Right lung (tissue), 10 donors: ENCODE measurements around the gene IGBP1. TPM values are rescaled to one million over a fixed set of nuclear protein-coding genes. Genes with fewer than 3 reads are reported as not detected.
"Not testable (repeated sequence)": the region's sequence is repeated elsewhere in the genome, so short reads cannot be mapped to it uniquely, and the experiment has no call there.

Experiments used
- DNase-seq, 2 donors: peaks; one replicate each; pipeline ENCODE4 v3.0.0-alpha.2; 2013
- long read RNA-seq, 8 donors: transcript quantifications; one replicate each; lab custom pipeline, GENCODE V29; 2026
- polyA plus RNA-seq, 5 donors: library from polyadenylated mRNA; unstranded; fragments of 120-200 nt; gene quantifications; one replicate each; pipeline versions ENCODE4 v1.2.1 to v1.2.3, GENCODE V29; 2013; ENCODE audit warnings: inconsistent platforms in 1 of 5, low replicate concordance in 1 of 5; ENCODE audit not compliant: insufficient read length in 5 of 5, insufficient read depth in 1 of 5

The IGBP1 gene
- 100 to 1,000 TPM in 4 of 5 donors, 10 to 100 TPM in 1; 83.4 to 120 (median 111) TPM for polyA plus RNA-seq
- long read RNA-seq, donor 1, transcript IGBP1-201 (6 exons, 1,862 nt) = major isoform, 48 of 71 reads
- long read RNA-seq, donor 1, partial matches to known transcripts = 21 of 71 reads
- long read RNA-seq, donor 1, other reads (novel, unspliced or antisense) = 0 of 71 reads
- long read RNA-seq, donor 2, transcript IGBP1-201 (6 exons, 1,862 nt) = major isoform, 31 of 37 reads
- long read RNA-seq, donor 2, partial matches to known transcripts = 5 of 37 reads
- long read RNA-seq, donor 2, other reads (novel, unspliced or antisense) = 0 of 37 reads
- long read RNA-seq, donor 3, transcript IGBP1-201 (6 exons, 1,862 nt) = major isoform, 29 of 42 reads
- long read RNA-seq, donor 3, partial matches to known transcripts = 13 of 42 reads
- long read RNA-seq, donor 3, other reads (novel, unspliced or antisense) = 0 of 42 reads
- long read RNA-seq, donor 4, transcript IGBP1-201 (6 exons, 1,862 nt) = major isoform, 23 of 41 reads
- long read RNA-seq, donor 4, partial matches to known transcripts = 13 of 41 reads
- long read RNA-seq, donor 4, other reads (novel, unspliced or antisense) = 5 of 41 reads
- long read RNA-seq, donor 5, transcript IGBP1-201 (6 exons, 1,862 nt) = major isoform, 60 of 91 reads
- long read RNA-seq, donor 5, partial matches to known transcripts = 30 of 91 reads
- long read RNA-seq, donor 5, other reads (novel, unspliced or antisense) = 0 of 91 reads
- long read RNA-seq, donor 6, transcript IGBP1-201 (6 exons, 1,862 nt) = major isoform, 52 of 69 reads
- long read RNA-seq, donor 6, partial matches to known transcripts = 12 of 69 reads
- long read RNA-seq, donor 6, other reads (novel, unspliced or antisense) = 5 of 69 reads
- long read RNA-seq, donor 7, transcript IGBP1-201 (6 exons, 1,862 nt) = major isoform, 28 of 34 reads
- long read RNA-seq, donor 7, partial matches to known transcripts = 6 of 34 reads
- long read RNA-seq, donor 7, other reads (novel, unspliced or antisense) = 0 of 34 reads
- long read RNA-seq, donor 8, transcript IGBP1-201 (6 exons, 1,862 nt) = major isoform, 14 of 15 reads
- long read RNA-seq, donor 8, partial matches to known transcripts = 0 of 15 reads
- long read RNA-seq, donor 8, other reads (novel, unspliced or antisense) = 0 of 15 reads

- peak; percentile 76 to 82 for DNase-seq
Observed at GRCh38 chrX:70133303-70134115, at the start of gene IGBP1. Gene IGBP1, plus strand, starts transcription at chrX:70133447. Its CDS starts 501 bp downstream, at chrX:70133948.

DNA sequence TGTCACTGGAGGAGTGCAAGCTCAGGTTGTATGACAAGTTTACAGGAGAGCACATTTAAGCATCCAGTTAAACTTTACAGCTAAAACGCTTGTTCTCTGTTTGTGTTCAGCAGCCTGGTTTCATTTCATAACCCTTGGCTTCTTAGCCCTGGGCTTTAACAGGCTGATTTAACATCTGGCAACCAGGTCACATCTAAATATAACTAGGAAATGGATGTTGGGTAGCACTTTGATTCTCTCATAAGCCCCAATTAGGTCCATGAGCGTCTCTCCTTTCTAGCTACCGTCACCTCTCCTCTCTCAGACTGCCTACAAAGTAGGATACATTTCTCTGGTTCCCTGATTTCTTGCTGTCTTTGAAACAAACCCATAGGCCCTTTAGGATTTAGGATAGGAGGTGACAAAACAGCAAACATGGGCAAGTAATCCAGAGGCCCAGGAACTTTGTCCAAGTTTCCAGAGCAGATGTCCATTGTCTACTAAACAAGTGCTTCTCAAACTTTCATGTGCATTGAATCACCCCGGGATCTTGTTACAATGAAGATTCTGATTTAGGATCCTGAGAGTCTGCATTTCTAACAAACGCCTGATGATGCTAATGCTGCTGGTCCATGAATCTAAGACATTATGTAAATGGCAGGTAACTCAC, 48.5 kb upstream of the IGBP1 start:
- DNase-seq = no peak

GRCh38 chrX:70087857-70088630, 45.2 kb upstream of the IGBP1 start:
- DNase-seq = peak; percentile 20 to 34

GRCh38 chrX:70088751-70089150, 44.5 kb upstream of the IGBP1 start:
- DNase-seq = no peak

GRCh38 chrX:70089604-70090297, 43.5 kb upstream of the IGBP1 start:
- DNase-seq = no peak

- DNase-seq = no peak
Observed at GRCh38 chrX:70092247-70092646, 41.0 kb upstream of the IGBP1 start.

DNA sequence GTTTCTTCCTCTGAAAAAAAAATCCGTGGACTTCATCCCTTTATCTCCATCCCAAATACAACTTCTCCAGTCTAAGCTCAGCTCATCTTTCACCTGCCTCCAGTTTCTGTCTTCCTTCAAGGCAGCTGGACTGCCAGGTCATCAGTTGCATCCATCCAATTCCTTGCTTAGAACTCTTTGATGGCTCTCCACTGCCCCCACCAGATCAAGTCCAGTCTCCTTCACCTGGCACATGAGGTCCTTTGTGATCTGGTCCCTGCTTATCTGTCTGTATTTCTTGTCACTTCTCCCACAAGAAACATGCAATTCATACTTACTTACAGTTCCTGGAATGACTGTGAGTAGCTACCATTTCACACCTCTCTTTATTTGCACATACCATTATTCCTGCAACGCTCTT, 37.2 kb upstream of the IGBP1 start:
- DNase-seq = no peak

GRCh38 chrX:70105229-70105628, 28.0 kb upstream of the IGBP1 start:
- no peak for DNase-seq

DNA sequence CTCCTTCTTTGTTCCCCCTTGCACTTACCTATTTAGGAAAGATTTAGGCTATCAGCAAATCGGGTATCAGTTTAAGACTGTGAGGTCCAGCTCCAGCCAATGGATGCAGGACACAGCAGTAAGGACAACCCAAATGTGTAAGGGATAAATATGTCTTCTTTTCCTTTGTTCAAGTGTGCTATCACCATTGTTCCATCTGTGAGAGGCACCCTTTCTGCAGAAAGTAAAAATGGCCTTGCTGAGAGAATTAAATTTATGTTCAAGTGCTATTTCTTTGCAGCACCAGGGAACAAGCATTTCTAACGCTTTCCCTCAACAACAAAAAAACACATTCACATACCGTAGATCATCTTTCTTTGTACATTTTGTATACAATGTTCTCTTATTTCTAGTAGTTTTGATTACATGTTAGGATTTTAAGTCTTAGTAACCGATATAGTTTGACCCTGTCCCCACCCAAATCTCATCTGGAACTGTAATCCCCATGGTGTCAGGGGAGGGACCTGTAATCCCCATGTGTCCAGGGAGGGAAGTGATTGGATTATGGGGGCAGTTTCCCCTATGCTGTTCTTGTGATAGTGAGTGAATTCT, 21.7 kb upstream of the IGBP1 start:
- not testable (repeated sequence) for DNase-seq

GRCh38 chrX:70117738-70118137, 15.5 kb upstream of the IGBP1 start:
- DNase-seq = no peak

- not testable (repeated sequence) for DNase-seq
Observed at GRCh38 chrX:70123014-70123413, 10.2 kb upstream of the IGBP1 start.

DNA sequence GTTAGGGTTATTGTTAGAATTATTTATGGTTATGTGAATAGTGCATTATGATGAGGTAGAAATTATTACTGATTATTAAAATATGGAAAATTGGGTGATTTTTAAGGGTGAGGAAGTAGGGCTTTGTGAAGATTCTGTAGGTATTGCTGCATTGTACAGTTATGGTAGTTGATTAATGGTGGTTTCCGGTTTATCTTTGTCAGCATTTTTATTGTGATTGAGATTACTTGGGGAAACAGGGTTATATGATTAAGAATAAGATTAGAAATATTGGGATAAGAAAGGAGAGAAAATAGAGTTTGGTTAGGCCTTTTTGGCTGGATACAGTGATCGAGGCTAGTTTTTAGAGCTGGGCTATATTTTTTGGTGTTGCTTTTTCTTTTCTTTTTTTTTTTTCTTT, 8.6 kb upstream of the IGBP1 start:
- DNase-seq = no peak

DNA sequence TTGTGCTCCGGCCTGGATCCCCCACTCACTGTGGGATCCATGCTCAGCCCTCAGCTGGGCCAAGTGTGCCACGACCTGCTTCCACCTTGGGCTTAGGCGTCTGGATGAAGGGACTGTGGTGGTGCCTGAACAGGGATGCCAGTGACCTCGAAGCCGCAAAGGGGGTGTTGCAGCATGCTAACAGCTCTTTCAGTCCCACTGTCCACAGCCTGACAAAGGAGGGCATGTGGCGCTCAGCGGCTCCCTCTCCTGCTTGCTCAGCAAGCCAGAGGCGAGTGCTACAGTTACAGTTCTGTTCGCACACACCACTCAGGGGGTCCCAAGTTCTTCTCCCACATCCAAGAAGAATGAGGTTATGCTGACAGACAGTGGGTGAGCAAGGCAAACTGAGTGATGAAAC, 5.2 kb upstream of the IGBP1 start:
- no peak for DNase-seq

DNA sequence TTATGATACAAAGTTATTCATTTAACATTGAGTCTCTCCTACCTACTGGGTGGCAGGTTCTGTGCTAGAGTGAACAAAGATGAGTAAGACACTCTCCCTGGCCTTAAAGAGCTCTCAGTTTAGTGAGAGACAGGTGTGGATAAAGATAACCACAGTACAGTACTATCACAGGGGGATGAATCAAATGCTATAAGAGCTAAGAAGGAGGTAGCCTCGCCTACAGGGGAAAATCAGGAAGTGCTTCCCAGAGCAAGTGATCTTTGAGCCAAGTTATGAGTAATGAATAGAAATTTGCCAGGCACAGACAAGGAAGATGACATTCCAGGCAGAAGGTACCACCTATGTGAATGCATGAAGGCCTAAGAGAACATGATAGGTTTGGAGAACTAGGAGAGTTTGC, 3.4 kb upstream of the IGBP1 start:
- no peak for DNase-seq

DNA sequence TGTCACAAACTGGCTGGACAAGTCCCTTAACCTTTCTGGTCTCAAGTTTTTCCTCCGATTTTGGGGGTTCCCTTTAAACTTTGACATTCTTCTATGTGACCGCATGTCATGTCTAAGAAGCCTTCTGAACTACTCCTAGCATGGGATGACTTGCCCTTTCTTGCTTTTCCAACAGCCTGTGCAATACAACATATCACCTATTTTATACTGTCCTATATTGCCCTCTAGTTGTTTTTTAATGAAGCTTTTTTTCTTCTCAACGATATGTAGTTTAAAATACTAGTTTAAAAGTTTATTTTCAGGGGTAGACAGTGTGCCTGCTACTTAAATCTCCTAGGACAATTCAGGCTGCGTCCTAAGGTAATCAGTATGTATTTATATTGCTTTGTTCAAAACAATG, 1.0 kb upstream of the IGBP1 start:
- DNase-seq = no peak

GRCh38 chrX:70132877-70133302, 357 bp upstream of the IGBP1 start:
- DNase-seq = no peak

- DNase-seq = no peak
Observed at GRCh38 chrX:70134116-70134477, 850 bp downstream of the IGBP1 start.

- DNase-seq = no peak
Observed at GRCh38 chrX:70138622-70139021, 5.4 kb downstream of the IGBP1 start.

DNA sequence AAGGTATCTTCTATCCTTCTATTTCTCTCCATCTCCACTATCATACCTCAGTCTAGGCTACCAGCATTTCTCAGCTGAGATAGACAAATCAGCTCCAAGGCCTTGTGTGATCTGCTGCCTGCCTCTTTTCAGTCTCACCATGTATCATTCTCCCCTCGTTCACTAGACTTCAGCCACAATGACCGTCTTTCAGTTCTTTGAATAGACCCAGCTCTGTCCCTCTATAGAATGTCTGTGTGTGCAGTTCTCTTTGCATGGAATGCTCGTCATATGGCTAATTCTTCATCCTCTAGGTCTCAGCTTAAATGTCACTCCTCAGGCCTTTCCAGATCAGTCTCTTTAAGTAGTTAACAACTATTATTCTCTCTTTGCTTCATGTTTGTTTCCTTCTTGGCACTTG, 6.5 kb downstream of the IGBP1 start:
- DNase-seq = no peak
